ENCODE data around the gene HOXA4. TPM values are rescaled to one million over a fixed set of nuclear protein-coding genes. Genes with fewer than 3 reads are reported as not detected.

Gene HOXA4
- total RNA-seq, 1 donor from 2014 or later: 10.0 TPM

DNA sequence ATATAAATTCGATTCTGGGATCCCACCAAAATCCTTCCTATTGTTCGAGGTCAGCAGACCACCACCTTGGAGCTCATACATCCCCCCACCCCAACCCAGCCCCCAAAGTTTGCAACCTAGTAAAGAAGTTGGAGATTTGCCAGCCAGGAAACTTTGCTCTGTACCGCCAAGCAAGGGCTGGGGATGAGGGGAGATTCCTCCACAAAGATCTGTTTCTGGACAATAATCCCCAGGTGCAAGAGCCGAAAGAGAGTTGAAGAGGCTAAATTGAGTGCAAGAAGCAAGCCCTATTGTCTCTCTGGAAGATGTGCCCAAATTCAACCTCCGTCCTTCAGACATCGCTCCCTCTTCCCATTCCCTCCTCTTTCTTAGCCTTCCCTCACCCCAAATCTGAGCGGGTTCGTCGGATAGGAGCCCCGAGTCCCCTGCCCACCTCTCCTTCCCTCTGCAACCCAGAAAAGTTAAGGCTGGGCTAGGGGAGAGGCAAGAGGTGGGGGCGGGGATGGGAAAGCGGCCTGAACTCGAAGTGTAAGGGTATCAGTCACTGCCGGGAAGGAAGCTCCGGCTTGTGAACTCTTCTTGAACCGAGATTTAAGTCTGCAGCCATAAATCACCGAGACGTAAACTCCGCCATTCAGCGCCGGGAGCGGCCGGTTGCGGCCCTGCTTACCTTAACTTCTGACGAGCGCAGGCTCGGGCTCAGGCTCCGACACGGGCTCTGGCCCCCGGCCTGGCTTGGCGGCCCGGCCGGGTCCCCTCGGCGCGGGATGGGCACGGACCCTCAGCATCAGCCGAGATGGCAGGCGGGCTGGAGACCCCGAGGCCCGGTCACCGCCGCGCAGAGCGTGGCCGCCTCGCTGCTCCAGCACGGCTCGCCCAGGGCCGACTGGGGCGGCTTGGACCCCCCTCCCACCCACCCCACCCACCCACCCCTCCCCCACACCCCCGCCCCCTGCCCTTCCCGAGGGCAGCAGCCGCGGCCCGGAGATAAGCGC lies 17.3 kb downstream of the HOXA4 start:
- DNase-seq (ENCODE audit: low spot score) (peak; percentile 80), ATAC-seq (peak; percentile 3)
- intact Hi-C loops (cut with DNase I): no loop called here

DNA sequence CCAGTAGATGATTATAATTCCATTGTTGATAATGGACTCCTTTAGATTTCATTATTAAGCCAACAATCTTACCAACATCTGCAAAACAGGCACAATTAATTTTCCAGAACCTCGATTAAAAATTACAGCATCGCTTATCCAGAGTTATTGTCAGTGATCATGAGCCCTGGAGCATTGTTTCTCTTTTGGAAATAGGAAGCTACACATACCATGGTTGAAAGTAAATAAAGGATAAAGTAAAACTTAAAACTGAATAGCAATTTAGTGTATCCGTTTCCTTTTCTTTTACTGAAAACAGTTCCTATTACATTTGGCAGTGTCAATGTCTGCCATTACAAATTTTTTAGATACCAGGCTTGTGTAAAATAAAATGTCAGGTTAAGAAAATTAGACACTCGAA lies 18.2 kb downstream of the HOXA4 start:
- DNase-seq (ENCODE audit: low spot score) (no peak), ATAC-seq (no peak)
- intact Hi-C loops (cut with DNase I): no loop called here

DNA sequence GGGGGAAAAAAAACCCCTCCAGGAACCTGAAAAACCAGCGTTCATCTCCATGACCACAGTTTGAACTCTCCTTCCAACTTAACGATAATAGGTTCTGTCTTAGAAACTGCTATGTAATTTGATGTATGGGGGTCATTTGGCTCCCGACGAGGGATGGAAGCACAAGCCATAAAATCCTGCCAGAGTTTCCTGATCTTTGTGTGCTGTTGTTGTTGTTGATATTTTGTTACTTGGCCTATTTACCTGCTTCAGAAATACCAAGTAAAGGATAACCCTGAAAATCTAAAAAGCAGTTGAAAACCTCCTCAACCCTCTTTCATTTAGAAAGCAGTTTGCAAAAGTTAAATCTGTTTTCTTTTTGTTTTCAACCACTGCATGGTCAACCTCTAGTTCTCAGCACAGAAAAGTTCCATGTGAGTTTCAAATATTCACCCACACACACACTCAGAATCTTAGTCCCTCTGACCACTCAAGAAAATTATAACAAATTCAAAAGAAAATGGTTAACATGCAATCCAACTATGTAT lies 18.7 kb downstream of the HOXA4 start:
- DNase-seq (ENCODE audit: low spot score): no peak
- ATAC-seq: no peak
- intact Hi-C loops (cut with DNase I): no loop called here

DNA sequence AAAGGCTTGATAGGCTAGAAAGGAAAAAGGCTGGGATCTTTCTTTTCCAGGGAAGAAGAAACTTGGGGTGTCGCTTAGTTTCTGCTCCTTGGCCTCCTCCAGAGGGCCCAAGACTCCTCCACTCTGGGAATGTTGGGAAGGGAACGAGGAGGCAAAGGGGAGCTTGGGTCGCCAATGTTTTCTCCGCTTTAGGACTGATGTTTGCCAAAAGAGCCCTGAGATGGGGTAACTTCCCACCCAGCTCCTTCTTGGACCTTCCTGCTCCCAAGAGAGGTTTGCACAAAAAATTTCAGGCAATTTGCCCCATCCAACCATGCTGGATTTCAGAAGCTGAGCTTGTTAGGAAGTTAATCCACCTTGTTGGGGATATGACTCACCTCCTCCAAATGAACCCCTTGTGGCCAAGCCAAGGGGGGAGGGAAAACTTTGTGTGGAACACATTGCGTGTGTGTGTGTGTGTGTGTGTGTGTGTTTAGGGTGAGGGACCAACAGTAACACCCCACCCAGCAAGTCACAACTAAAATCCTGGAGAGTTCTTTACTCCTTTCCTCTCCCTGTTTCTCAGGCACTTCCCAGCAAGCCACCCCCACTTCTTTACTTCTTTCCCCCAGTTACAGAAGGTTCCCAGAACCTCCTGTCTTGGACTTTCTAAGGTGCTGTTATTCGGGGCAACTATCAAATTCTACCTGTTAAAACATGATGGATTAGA lies 19.4 kb downstream of the HOXA4 start:
- intact Hi-C loops (cut with DNase I): no loop called here
- DNase-seq (ENCODE audit: low spot score) (peak; percentile 70), ATAC-seq (peak; percentile 46)

DNA sequence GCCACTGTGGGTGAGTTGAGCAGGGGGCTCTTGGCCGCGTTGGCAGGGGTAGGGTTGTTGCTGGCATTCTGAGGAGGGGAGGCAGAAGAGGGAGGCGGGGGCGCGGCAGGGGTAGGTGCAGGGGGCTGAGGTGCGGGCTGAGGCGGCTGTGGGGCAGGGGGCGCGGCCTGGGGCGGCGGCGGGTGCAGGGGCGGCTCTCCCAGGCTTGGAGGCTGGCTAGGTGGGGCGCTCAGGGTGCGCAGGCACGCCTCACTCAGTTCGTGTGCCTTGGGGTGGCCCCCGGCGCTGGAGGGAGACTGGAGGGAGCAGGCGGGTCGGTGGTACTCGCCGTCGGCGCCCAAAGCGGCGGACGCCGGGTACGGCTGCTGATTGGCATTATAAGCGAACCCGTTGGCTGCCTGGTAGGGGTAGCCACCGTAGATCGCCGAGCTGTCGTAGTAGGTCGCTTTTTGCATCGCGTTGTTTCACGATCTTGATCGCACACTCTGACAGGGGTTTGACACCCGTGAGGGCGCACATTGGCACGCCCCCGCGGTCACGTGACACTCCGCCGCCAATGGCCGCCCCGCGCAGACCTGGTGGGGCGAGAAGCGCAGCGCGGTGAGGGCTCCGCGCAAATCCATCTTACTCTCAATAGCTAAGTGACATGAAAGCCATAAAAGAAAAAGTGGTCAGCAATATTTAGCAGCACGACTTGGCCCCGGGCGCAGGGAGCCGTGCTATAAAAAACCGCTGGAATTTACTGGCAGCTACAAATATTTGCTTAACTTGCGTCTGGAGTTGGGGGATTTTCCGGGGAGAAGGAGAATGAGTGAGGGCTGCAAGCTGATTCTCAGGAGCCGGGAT lies 20.1 kb downstream of the HOXA4 start:
- intact Hi-C loops (cut with DNase I): no loop called here
- peak; percentile 68 for ATAC-seq
- peak; percentile 86 for DNase-seq (ENCODE audit: low spot score)

DNA sequence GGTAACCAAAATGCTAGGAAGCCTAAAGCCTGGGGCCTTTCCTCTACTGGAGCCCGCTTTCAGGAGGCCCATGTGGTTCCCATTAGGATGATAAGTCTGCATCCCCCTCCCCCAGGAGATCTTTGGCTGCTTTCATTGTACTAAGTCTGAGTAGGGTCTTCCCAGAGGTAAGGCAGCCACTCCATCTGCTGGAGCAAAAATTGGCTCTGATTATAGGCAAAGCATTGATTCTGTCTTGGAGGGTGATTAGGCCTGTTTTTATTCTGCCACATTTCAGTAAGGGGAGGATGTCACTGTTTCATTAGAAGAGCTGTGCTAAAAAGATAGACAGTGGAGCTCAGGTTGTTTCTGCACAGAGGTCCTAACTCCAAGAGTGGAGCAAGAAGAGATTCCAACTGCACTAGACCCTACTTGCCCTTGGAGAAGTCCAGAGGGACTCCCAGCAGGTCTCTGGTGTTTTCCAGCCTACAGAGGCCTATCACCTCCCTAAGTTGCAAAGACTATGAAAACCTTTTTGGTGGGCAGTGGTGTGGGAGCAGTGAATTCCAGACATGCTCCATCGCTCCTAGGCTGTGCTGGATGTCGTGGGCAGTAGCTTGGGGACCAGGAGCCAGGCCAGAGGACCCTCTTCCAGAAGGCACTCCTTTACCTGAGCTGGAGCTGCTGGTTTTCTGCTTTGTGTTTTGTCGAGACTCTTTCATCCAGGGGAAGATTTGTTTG lies 20.9 kb downstream of the HOXA4 start:
- ATAC-seq: no peak
- intact Hi-C loops (cut with DNase I): no loop called here
- DNase-seq (ENCODE audit: low spot score): no peak

DNA sequence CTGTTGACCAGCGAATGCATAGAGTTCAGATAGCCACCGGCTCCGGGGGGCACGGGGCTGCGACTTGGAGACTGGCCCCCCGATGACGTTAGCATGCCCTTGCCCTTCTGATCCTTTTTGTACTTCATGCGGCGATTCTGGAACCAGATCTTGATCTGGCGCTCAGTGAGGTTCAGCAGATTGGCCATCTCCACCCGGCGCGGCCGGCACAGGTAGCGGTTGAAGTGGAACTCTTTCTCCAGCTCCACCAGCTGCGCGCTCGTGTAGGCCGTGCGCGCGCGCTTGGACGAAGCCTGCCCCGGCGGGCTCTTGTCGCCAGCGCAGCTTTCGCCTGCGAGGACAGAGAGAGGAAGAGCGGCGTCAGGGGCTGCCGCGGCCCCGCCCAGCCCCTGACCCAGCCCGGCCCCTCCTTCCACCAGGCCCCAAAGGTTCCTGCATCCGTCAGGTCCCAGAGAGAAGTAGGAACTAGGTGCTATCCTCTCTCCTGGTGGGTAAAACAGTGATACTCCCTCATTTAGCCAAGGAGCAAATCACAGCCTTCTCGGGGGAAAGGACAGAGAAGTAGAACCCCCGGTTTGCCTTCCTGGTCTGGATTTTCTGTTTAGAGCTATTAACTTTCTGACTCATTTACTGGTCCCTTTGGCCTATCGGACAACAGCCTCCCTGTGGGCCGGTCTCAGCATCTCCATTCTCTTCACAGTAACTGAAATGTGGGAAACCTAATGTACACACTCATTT lies 22.0 kb downstream of the HOXA4 start:
- intact Hi-C loops (cut with DNase I): no loop called here
- ATAC-seq (peak; percentile 54), DNase-seq (ENCODE audit: low spot score) (peak; percentile 76)

DNA sequence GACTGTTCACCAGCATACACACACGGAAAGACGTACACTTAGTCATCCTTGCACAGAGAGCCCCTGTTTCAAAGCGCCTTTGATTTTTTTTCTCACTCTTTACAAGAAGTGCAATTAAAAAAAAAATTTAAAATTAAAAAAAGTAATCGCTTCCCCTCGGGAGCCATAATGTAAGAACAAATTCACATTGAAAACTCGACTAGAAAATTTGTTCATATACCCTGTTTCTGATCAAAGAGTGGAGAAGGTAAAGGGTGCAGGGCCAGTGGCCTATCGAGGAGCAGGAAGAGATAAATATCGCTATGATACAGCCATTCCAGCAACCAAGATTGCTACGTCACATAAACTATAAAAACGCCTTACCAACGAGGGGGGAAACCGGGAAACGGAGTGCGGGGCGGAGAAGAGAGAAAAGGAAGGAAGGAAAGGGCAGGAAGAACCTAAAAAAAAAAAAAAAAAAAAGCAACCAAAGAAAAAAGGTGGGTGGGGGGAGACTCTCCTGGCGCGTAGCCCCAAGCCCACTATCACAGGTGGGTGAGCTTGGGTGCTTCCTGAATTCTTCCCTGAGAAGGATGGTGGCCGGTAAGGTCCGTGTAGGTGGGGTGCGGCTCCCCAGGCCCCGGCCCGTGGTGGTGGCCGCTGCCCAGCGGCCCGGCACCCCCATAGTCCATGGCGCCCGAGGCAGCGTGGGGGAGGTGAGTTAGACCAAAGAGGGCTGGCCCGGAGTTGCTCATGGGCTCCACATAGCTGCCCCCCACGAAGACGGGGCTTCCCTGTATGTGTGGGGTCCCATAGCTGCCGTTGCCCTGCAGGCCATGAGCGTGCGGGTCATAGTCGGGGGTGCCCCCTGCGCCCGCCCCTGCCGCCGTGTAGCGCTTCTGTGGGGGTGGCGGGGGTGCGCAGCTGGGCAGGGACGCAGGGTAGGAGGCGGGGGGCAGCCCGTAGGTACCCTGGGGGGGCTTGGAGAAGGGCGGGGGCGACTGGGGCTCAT lies 22.9 kb downstream of the HOXA4 start:
- intact Hi-C loops (cut with DNase I): no loop called here
- peak; percentile 2 for ATAC-seq
- peak; percentile 57 for DNase-seq (ENCODE audit: low spot score)

DNA sequence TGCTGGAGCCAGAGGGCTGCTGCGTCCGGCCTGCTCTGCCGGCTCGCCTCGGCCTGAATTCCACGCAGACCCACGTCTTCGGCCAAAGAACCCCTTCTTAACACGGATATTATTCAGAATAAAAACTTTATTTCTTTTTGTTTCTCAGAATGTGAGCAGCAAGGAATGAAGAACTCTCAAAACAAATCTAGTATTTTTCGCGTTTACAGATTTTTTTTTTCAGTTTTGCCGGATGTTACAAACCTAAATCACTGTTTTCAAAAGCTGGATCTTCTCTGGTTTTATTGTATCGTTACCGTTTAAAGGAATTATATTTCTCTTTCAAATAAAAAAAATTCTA lies 23.7 kb downstream of the HOXA4 start:
- DNase-seq (ENCODE audit: low spot score) (no peak), ATAC-seq (no peak)
- intact Hi-C loops (cut with DNase I): no loop called here

DNA sequence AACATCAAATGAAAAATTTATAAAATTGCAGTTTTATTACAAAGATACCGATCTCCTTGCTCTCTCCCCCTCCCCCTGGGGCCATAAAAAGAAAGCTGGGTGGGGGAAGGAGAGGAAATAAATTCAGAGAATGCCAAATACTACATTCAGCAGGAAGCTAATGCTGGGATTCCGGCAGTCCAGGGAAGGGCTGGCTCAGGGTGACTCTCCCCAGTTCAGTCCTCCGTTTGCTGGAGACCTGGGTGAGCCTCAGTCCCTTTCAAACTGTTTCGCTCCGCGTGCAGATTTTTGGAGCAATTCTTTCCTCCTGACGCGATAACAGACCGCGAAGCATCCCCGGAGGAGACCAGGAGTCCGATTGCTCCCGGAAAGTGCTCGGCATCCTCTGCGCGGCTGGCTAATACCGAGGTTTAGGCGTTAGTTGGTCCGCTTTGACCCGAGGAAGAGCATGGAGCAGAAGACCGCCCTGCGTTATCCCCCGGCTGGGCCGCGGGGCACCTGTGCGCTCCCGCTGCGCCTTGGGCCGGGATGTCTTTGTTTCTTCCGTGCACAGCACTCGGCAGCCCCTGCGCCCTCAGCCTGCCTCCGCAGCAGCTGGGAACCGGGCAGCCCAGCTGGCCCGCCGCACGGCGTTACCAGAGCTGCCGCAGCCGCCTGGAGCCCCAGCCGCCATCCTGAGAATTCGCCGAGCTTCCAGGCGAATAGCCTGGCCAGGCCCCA lies 24.2 kb downstream of the HOXA4 start:
- DNase-seq (ENCODE audit: low spot score): peak; percentile 59
- peak; percentile 11 for ATAC-seq
- intact Hi-C loops (cut with DNase I): no loop called here

DNA sequence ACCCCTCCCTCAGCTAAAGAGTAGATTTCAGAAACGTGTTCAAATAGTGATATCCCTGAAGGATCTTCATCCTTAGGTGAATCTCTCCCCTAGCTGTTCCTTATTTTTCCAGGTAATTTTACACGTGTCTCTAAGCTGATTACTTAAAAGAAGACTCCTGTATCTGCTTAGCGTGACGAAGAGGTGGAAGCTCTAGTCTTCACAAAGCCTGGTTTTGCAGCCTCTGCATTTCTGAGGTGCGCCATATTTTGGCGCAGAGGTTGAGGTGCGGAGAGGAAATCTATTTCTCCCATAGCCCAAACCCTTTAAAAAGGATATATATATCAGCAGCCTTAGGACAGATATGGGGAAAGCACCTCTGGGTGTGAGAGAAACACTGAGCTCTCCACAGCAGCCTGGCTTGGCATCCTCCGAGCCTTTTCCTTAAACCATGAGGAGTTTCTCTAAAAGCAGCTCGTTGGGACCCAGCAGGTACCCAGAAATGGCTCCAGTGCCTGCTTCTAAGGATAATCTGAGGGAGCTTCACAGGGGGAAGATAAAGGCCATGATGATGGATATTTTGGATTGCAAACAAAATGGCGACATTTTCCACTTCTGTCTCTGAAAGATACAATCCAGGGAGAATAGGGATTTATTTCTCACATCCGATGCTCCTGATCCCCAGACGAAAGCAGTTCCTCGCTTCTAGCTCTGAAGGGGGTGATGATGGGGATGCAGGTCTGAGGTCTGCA lies 25.1 kb downstream of the HOXA4 start:
- intact Hi-C loops (cut with DNase I): no loop called here

DNA sequence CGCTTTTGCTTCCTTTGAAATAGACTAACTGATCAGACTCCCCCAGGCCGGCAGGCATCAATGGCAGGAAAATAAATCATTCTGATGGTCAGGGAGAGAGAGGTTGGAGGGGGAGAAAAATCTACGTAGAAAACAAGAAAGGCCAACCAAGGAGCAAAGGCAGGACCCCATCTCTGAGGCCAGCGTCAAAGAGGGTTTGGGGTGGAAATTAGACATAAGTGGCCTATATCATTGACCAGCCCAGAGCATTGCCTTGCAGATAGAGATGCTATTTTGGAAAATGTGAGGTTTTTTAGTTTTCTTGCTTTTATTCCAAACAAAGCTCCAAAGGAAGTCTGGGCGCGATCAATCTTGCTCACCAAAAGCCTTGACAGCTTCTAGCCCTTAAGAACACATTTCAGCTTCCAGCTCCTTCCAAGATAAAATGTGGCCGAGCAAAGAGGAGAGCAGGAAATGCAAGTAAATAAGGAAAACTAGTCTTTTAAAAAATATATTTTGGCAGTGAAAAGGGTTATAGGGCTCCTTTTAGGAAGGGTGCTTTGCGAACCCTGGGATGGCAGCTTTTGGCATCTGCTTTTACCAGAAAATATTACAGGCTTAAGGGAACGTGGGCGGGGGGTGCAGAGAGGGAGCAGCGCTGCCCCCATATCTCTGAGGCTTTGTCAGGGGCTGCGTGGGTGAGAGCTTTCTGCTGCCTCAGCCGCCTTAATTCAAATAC lies 26.1 kb downstream of the HOXA4 start:
- ATAC-seq (no peak), DNase-seq (ENCODE audit: low spot score) (peak; percentile 55)
- intact Hi-C loops (cut with DNase I): no loop called here

More for the DNA sequence above, 25.1 kb downstream of the HOXA4 start:
- no peak for ATAC-seq
- no peak for DNase-seq (ENCODE audit: low spot score)

DNA sequence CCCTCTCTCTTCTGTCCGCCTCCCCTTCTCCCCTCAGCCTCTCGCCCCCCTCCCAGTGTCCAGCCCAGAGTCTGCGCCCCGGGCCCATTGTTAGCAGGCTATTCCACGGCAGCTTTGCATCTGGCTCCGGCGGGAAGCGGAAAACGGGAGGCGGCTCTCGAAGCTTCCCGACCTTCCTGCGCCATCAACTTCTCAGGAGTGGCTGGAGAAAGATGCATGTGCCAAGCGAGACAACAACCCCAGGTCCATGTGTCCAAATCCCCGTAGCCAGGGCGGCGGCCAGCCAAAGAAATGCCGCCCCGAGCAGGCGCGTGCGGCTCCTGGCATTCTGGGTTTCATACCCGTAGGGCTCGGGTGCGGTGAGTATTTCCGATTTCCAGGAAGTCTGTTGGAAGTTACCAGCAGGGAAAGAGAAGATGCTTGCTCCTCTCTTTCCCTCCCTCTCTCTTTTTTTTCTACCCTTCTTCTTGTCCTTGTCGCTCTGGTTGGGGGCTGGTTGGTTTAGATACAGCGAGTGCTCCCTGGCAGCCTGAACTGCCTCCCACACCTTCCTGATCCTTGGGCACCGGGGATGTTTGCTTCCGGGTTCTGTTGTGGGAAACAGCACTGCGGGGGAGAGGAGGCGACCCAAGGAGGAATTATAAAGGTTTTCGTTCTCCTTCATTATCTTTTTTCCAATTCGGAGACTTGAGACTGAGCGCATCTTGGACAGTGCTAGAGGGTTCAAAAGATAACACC lies 26.9 kb downstream of the HOXA4 start:
- ATAC-seq (no peak), DNase-seq (ENCODE audit: low spot score) (peak; percentile 65)
- intact Hi-C loops (cut with DNase I): no loop called here
